Left cardiac atrium (tissue), 4 donors: ENCODE measurements around the gene FOLR2. TPM values are rescaled to one million over a fixed set of nuclear protein-coding genes. Genes with fewer than 3 reads are reported as not detected.

Source experiments
- ATAC-seq, 2 donors: fragments of 200-7000 bp; cut with Tn5 transposase; one replicate each; pipeline ENCODE4 v1.9.1; 2020; ENCODE audit warnings: mild to moderate bottlenecking in 2 of 2, moderate library complexity in 2 of 2
- DNase-seq: peaks from one replicate; pipeline ENCODE4 v3.0.0-alpha.2; 2020
- intact Hi-C, 2 donors: fragments of 100-400 bp; cut with DNase I; formaldehyde crosslinking; loops; one replicate each; pipeline versions ENCODE4 v1.14.1 to v1.15.1; 2022 to 2023
- total RNA-seq, 2 donors: library from RNA; stranded (reverse); fragmentation: NEBNext Ultra II Directional; extraction: Animal tissue kit (Norgen Biotek cat#: 25700); gene quantifications; one replicate each; pipeline ENCODE4 v1.2.1, GENCODE V29; 2021
- donor health status: DM: no; HTN: yes; CAD: no.
- donor health status: DM: no; HTN: yes; CAD: no; lungs with severe emphysema.
- donor health status: DM: yes; HTN: yes; CAD: no.
- donor health status: Dilated cardiomyopathy.

FOLR2 gene
- total RNA-seq, 2 donors from 2014 or later: 24.0 to 57.0 TPM

DNA sequence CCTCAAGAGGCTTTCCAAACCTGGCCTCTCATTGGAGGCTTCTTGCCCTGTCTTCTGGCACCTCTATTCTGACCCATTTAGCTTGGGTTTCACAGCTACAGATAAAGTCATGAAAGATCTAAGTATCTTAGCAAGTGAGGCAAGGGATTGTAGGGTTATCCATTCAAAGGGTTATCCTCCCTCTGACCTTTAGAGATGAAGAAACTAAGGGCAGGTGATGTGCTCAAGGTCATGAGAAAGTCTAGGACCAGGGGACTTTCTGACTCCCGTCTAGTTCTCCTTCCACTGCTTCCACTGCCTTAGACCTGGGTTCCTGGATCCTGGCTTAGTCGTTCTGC lies 20.1 kb downstream of the FOLR2 start:
- ATAC-seq: no peak
- DNase-seq: no peak
- intact Hi-C loops: loop anchor here in 1 of 2 donors (10.0 kb wide), 1 partner anchor 188 kb away; no protein-coding TSS in a partner anchor

GRCh38 chr11:72237112-72237931 lies 20.7 kb downstream of the FOLR2 start:
- ATAC-seq: no peak
- no peak for DNase-seq
- intact Hi-C loops: loop anchor here in 1 of 2 donors (10.0 kb wide), 1 partner anchor 187 kb away; no protein-coding TSS in a partner anchor

- intact Hi-C loops: loop anchor here in 1 of 2 donors (10.0 kb wide), 1 partner anchor 187 kb away; no protein-coding TSS in a partner anchor
- DNase-seq (no peak), ATAC-seq (peak; percentile 29 to 44)
Measured at GRCh38 chr11:72238040-72238450, 21.5 kb downstream of the FOLR2 start.

GRCh38 chr11:72238492-72239312 lies 22.1 kb downstream of the FOLR2 start:
- DNase-seq (no peak), ATAC-seq (peak in 1 of 2 donors; percentile 0)
- intact Hi-C loops: loop anchor here in 1 of 2 donors (10.0 kb wide), 1 partner anchor 186 kb away; no protein-coding TSS in a partner anchor

DNA sequence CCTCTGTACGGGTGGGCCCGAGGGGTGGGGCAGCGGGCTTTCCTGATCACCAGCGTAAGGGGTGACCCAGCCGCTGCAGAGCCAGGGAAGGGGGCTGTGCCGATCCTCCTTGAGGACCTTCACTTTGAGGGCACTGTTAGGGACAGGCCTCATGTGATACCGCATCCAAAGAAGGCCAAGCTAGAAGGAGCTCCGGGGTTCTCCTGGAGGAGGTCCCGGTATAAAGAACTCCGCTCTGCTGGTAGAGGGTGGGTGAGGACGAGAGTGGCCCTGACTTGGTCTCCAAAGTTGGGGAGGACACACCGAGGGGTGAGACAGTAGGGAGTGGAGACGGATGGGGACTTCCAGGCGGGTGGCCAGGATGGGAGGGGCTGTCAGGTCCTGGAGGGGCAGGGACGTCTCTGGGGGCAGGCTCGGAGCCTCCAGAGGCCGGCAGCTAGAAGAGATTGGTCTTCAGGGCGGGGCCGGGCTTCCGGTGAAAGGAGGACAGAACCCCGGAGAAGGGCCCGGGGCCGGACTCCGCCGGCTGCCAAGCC lies 22.8 kb downstream of the FOLR2 start:
- ATAC-seq: peak; percentile 47 to 56
- DNase-seq: peak; percentile 80
- intact Hi-C loops: loop anchor here in 1 of 2 donors (10.0 kb wide), 1 partner anchor 185 kb away; no protein-coding TSS in a partner anchor

- DNase-seq (peak; percentile 73), ATAC-seq (peak; percentile 63 to 71)
- intact Hi-C loops: loop anchor here in 1 of 2 donors (10.0 kb wide), 1 partner anchor 185 kb away; no protein-coding TSS in a partner anchor
Measured at GRCh38 chr11:72239849-72240460, 23.4 kb downstream of the FOLR2 start.

- intact Hi-C loops: no loop called here
- ATAC-seq: peak; percentile 5 to 8
- DNase-seq: no peak
Measured at GRCh38 chr11:72240461-72241290, 24.1 kb downstream of the FOLR2 start.

- DNase-seq (no peak), ATAC-seq (no peak)
- intact Hi-C loops: no loop called here
Measured at GRCh38 chr11:72241291-72241781, 24.7 kb downstream of the FOLR2 start.

DNA sequence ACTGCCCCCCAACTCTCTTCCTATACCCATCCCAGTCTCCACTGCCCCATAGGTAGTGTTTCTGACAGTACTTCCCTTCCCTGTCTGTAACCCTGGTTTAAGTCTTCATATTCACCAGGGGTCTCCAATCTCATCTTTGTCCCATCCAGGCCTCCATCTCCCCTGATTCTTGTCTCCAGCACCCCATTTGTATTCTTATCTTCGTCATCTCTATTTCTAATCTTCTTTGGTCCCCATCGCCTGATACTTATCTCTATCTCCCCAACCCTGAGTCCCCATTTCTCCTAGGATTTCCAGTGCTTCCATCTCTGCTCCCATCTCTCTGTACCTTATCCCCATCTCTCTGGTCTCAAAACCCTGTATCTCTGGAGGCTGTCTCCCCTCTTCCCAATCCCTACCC lies 25.5 kb downstream of the FOLR2 start:
- intact Hi-C loops: no loop called here
- DNase-seq (no peak), ATAC-seq (no peak)

DNA sequence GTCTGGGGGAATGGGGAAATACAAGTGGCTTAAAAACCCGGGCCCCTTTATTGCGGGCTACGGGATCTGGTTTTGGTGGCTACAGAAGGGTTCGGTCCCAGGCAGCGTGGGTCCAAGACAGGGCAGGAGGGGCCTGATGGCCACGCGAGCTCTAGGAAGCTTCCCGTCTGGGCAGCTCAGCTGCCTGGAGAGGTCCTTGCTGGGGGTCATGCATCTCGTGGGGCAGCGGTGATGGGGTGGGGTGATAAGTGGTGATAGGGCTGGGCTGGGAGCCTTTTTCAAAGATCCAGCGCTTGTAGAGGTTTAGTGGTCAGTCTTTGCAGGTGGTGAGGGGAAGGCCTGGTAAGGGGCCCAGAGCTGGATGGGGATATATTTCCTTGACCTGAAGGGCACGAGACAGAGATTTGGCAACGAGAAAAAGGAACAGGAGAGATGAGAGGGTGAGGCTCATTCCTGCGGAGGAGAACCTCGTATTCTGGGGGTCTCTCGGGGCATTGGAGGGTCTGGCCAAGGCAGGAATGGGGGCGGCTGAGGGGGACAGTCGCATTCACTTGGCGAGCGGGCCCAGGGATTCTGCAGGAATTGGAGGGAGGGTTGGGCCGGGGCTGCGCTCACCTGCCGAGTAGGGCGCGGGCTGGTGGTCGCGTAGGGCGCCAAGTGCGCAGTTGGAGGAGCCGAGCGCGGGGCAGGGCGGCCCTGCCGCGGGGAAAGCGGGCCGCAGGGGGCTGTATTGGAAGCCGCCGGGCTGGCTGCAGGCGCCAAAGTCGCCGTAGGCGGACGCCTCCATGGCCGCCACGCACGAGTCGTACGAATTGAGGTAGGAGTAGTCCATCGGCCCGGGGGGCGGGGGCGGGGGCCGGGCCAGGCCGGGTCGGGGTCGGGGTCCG lies 26.8 kb downstream of the FOLR2 start:
- no peak for ATAC-seq
- no peak for DNase-seq
- intact Hi-C loops: no loop called here

- ATAC-seq: no peak
- no peak for DNase-seq
- intact Hi-C loops: no loop called here
Measured at GRCh38 chr11:72244060-72244360, 27.4 kb downstream of the FOLR2 start, which contains the start of gene PHOX2A. Gene PHOX2A, minus strand, starts transcription at chr11:72244176. Its CDS starts 172 bp downstream, at chr11:72244004.

DNA sequence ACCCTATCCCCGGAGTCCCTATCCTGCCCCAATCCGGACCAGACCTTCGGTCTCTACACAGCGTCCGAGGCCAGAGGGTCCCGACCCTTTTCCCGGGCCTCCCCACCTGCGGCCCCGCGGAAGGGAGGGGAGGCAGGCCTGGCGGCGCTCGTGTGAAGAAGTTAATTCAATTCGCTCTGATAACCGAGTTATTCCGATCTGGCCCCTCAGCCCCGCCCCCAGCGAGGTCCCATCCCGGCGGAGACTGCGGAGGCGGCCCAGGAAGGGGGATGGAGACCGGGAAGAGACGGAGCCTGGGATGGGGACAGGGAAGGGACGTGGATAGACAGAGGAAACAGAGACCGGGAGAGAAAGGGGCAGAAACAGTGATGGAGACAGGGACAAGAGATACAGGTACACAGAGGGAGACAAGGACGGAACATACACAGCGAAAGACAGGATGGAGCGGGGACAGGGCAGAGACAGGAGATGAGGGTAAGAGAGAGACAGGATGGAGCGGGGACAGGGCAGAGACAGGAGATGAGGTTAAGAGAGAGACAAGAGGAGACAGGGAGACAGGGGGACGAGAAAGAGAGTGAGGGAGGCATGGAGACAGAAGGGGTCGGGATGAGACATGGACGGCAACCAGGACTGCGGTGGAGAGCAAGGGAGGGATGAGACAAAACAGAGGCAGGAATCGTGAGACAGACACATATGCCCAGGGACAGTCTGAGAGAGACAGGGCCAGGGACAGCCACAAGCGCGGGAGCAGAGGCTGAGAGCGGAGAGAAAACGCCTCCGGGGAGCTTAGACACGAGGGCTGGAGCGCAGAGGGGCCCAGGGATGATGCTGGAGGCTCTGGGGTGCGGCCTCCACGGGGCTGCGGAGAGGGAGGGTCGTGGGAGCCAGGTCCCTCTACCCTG lies 28.0 kb downstream of the FOLR2 start:
- DNase-seq (no peak), ATAC-seq (no peak)
- intact Hi-C loops: no loop called here

DNA sequence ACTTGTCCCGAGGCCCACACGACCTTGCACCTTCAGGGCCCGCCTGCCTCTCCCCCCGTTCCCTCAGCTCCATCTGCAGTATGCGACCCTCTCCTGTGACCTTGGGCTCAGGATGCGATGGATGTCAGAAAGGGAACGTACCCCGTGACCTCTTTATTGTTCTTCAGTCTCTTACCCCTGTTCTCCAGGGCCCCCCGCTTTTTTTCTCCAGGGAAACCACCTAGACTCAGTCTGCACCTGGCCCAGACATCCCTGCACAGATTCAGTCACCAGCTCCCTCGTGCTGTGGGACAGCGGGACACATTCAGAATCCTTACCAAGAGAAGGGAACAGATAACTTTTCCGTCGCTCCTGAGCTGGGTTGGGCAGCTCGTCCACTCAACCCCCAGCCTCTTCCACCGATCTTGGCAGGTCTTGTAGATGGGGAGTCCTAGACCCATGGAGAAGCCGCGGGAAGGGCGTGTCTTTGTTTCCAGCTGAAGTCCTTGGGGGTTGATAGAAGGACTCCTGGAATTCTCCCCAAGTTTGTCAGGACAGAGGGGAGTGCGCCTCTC lies 28.7 kb downstream of the FOLR2 start:
- DNase-seq: no peak
- intact Hi-C loops: no loop called here
- no peak for ATAC-seq

DNA sequence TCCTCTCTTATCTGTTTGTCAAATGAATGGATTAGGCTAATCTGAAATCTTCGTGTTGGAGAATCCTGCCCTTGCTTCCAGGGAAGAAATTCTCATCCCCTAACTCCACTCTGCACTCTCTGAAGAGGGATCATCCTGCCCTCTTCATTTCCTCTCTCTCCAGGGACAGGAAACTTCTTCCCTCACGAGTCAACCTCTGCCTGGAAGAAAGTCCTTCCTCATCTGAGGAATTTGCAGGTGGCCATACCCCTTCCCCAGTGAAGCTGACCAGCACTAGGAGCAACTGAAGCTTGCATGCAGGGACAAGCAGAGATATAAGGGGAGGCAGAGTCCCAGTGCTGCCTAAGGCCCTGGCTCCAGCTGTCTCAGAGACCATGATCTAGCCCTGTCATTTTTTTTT lies 31.0 kb downstream of the FOLR2 start:
- ATAC-seq (no peak), DNase-seq (no peak)
- intact Hi-C loops: no loop called here

DNA sequence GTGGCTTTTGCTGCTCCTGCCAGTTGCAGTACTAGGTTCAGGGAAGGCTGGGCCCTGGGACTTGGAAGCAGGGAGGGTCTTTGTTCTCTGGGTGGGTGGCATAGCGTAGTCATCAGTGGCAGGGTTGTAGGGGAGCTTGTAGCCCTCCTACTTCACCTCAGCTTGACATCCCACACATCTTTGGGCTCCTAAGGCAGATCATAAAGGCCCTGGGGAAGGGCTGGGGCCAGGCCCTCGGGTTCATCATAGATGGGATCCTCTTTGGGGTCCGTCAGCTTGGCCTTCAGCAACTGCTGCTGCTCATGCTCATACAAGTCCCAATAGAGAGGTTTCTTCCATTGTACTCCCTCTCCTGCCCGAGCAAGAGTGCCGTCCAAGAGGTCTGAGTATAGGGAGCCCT lies 33.4 kb downstream of the FOLR2 start:
- intact Hi-C loops: no loop called here
- ATAC-seq (no peak), DNase-seq (no peak)
